HFFc6 (cell line): ENCODE results near the gene NUP93. TPM values are rescaled to one million over a fixed set of nuclear protein-coding genes. Genes with fewer than 3 reads are reported as not detected.
"Not testable (repeated sequence)": the region's sequence is repeated elsewhere in the genome, so short reads cannot be mapped to it uniquely, and the experiment has no call there.

Experiments used
- DNase-seq: peaks from one replicate; pipeline ENCODE4 v3.0.0-alpha.2; 2018
- H3K27ac Mint-ChIP-seq: 2 replicates; pipeline ENCODE4 v1.8.0; 2020; ENCODE audit warnings: mild to moderate bottlenecking, mixed read lengths
- H3K27me3 Mint-ChIP-seq: 2 replicates; pipeline ENCODE4 v1.8.0; 2021; ENCODE audit warnings: mild to moderate bottlenecking, moderate library complexity, mixed read lengths; ENCODE audit not compliant: insufficient read depth
- H3K36me3 Mint-ChIP-seq: 2 replicates; pipeline ENCODE4 v1.8.0; 2021; ENCODE audit warnings: low read depth, mixed read lengths
- H3K4me1 Mint-ChIP-seq: 2 replicates; pipeline ENCODE4 v1.8.0; 2020; ENCODE audit warnings: low read depth, mixed read lengths
- H3K4me3 Mint-ChIP-seq: 2 replicates; pipeline ENCODE4 v1.8.0; 2020; ENCODE audit warnings: mild to moderate bottlenecking, moderate library complexity, mixed read lengths
- H3K9me3 Mint-ChIP-seq: 2 replicates; pipeline ENCODE4 v1.8.0; 2020; ENCODE audit warnings: mild to moderate bottlenecking, mixed read lengths
- CTCF ChIP-seq: fragments of 200-600 bp; sonication (generic); IDR thresholded peaks from 2 replicates; pipeline ENCODE4 v1.5.0; 2021; ENCODE audit warnings: antibody characterized with exemption, mild to moderate bottlenecking
- total RNA-seq, 6 experiments: library from RNA; stranded (reverse); fragmentation: NEBNext Ultra II Directional; extraction: Animal tissue kit (Norgen Biotek cat#: 25700); gene quantifications; 2 replicates in 1 of 6; 3 replicates in 5 of 6; pipeline ENCODE4 v1.2.3, GENCODE V29; 2021

Gene NUP93
- total RNA-seq, 6 experiments from 2014 or later, result 58.6 to 84.0 (median 78.8) TPM

GRCh38 chr16:56883586-56883985 is 153.7 kb downstream of the NUP93 start:
- Mint-ChIP-seq H3K36me3 (no peaks in the 10 kb centered on the region), H3K9me3 (no peaks in the 10 kb centered on the region), H3K4me3 (no peak overlapping the region), H3K4me1 (no peaks in the 10 kb centered on the region), H3K27ac (no peak overlapping the region), H3K27me3 (peaks cover 19% of the 10 kb centered on the region)
- TF ChIP-seq CTCF, result no peak
- no peak for DNase-seq

DNA sequence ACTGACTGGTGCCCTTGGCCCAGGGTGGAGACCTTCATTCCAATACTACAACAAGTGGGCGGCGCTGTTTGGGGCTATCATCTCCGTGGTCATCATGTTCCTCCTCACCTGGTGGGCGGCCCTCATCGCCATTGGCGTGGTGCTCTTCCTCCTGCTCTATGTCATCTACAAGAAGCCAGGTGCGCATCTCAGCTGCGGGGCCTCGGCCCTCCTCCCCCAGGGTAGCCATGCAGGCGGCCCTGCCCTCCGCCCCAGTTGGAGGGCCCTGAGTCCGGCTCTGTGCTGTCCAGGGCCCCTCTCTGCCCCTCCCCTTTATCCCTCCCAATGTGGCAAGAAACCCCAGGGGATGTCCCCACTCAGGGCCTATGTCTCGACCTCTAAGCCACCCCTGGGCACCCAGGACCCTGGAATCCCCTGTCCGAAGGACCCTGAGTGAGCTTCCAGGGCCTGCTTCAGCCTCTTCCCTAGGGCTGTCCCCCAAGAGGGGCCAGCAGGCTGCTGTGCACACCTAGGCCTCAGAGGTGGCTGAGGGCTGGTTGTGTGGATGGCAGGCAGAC is 154.2 kb downstream of the NUP93 start:
- DNase-seq, result no peak
- no peak for TF ChIP-seq CTCF
- H3K4me3 Mint-ChIP-seq, result no peak overlapping the region
- peaks cover 19% of the 10 kb centered on the region for H3K27me3 Mint-ChIP-seq
- no peaks in the 10 kb centered on the region for H3K4me1 Mint-ChIP-seq
- H3K36me3 Mint-ChIP-seq, result no peaks in the 10 kb centered on the region
- no peaks in the 10 kb centered on the region for H3K9me3 Mint-ChIP-seq
- no peak overlapping the region for H3K27ac Mint-ChIP-seq

- DNase-seq, H3K4me3 Mint-ChIP-seq, H3K27ac Mint-ChIP-seq, H3K36me3 Mint-ChIP-seq, H3K9me3 Mint-ChIP-seq, H3K4me1 Mint-ChIP-seq: not testable (repeated sequence)
- peaks cover 16% of the 10 kb centered on the region for H3K27me3 Mint-ChIP-seq
Observed at GRCh38 chr16:56884929-56885328, 155.0 kb downstream of the NUP93 start.

DNA sequence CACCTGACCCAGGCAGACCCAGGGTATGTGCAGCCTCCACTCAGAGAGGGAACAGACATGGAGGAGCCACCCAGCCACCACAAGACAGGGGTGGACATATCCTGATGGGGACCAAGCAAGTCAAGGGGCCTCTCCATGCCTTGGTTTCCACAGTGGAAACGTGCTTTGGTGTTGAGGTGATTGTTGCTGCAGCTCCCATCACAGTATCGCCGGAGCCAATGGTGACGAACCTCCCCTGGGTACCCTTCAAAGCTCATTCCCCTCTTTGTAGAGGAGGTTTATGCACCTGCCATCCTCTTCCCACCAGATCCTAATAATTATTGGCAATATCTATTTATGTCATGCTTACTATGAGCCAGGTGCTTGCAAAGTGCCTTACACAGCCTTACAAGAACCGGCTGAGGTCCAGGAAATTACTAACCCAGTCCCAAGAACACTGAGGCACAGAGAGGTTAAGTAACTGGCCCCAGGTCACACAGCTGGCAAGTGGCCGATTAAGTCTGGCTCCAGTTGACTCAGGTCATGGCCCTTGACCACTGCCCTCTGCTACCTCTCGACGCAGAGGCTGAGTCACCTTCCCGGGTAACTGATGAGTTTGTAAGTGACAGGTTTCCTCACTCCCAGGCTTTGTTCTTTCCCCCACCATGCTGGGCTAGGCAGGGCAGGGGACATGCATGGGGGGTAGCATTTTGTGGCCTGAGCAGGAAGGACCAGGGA is 155.7 kb downstream of the NUP93 start:
- H3K9me3 Mint-ChIP-seq, result no peaks in the 10 kb centered on the region
- H3K27ac Mint-ChIP-seq, result no peak overlapping the region
- peaks cover 16% of the 10 kb centered on the region for H3K27me3 Mint-ChIP-seq

GRCh38 chr16:56886296-56886695 is 156.4 kb downstream of the NUP93 start:
- no peak for TF ChIP-seq CTCF
- DNase-seq, result no peak
- H3K4me3 Mint-ChIP-seq, result no peak overlapping the region
- no peaks in the 10 kb centered on the region for H3K4me1 Mint-ChIP-seq
- H3K9me3 Mint-ChIP-seq, result no peaks in the 10 kb centered on the region
- no peaks in the 10 kb centered on the region for H3K36me3 Mint-ChIP-seq
- no peak overlapping the region for H3K27ac Mint-ChIP-seq
- H3K27me3 Mint-ChIP-seq, result peaks cover 20% of the 10 kb centered on the region

More for the DNA sequence above, 155.7 kb downstream of the NUP93 start:
- Mint-ChIP-seq H3K4me1 (no peaks in the 10 kb centered on the region), H3K4me3 (no peak overlapping the region), H3K36me3 (no peaks in the 10 kb centered on the region)
- DNase-seq, result no peak
- TF ChIP-seq CTCF, result no peak

GRCh38 chr16:56886826-56887225 is 156.9 kb downstream of the NUP93 start:
- H3K27me3 Mint-ChIP-seq, result peaks cover 17% of the 10 kb centered on the region
- H3K4me1 Mint-ChIP-seq, result no peaks in the 10 kb centered on the region
- no peak for DNase-seq
- TF ChIP-seq CTCF, result no peak
- H3K36me3 Mint-ChIP-seq, result no peaks in the 10 kb centered on the region
- H3K27ac Mint-ChIP-seq, result no peak overlapping the region
- H3K4me3 Mint-ChIP-seq, result no peak overlapping the region
- no peaks in the 10 kb centered on the region for H3K9me3 Mint-ChIP-seq
